Measurements from ENCODE around the gene TSPAN31. TPM values are rescaled to one million over a fixed set of nuclear protein-coding genes. Genes with fewer than 3 reads are reported as not detected.

Gene TSPAN31
- polyA plus RNA-seq, 4 donors: 92.0 to 109 (median 100) TPM

DNA sequence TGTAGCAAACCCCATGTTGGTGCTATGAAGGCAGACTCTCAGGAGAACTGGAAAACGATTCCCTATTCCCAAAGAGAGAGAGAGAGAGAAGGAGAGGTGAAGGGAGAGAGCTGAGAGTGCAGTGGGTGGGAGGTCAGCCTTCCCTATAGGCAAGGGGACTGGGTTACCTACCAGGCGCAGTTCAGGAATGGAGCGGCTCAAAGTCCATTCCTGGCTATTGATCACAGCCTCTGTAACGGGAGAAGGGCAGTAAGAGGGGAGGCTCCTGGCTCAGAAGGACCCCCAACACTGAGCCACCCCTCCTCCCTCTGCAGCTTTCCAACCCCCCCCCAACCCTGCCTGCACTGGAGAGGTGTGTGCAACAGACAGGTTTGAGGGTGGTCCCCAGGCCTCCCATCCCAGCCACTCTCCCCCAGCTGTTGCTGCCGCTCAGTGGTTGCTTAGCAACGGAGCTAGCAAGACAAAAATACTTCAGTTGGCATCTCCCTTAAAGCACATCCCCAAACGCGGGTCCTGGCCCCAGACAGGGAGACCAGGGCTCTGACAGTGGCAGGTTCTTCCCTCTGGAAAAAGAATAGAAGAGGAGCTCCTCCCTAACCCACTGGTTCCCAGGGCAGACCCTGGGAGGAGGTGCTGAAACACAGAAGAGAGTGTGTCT, 9.5 kb upstream of the TSPAN31 start:
- no peak for DNase-seq (ENCODE audit: low read depth in 4 of 4, low spot score in 3 of 4)

DNA sequence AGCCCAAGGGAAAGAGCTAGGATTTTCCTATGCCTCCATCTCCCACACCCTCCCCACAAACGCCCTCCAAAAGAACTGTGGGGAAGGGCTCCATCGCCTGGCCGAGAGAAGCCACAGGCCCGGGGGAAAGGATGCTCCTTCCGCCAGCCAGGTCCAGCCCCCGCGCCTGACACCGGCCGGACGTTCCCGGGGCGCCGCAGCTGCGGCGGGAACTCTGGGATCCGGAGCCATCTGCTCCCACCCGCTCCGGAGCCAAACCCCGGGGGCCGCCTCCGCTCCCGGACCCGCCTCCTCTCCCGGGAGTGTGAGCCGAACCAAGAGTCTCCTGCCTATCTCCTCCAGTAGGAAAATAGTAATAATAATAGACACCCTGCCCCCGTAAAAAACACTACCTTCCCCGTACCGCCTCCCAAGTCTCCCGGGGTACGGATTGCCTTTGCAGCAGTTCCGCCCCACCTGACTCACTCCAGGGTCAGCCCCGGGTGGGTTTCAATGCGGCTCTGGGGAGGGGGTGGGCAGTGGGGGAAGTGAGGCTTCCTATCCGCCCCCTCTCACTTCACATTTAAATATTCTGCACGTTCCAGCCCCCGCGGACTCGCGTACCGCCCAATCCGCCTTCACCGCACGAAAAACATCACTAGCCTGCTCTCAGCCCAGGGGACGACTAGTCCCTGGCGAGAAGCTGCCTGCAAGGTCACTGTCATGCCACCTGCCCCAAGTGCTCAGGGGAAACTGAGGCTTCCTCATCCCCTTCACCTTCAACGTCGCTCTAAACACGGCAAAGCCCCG, 8.7 kb upstream of the TSPAN31 start:
- DNase-seq (ENCODE audit: low read depth in 4 of 4, low spot score in 3 of 4): no peak

DNA sequence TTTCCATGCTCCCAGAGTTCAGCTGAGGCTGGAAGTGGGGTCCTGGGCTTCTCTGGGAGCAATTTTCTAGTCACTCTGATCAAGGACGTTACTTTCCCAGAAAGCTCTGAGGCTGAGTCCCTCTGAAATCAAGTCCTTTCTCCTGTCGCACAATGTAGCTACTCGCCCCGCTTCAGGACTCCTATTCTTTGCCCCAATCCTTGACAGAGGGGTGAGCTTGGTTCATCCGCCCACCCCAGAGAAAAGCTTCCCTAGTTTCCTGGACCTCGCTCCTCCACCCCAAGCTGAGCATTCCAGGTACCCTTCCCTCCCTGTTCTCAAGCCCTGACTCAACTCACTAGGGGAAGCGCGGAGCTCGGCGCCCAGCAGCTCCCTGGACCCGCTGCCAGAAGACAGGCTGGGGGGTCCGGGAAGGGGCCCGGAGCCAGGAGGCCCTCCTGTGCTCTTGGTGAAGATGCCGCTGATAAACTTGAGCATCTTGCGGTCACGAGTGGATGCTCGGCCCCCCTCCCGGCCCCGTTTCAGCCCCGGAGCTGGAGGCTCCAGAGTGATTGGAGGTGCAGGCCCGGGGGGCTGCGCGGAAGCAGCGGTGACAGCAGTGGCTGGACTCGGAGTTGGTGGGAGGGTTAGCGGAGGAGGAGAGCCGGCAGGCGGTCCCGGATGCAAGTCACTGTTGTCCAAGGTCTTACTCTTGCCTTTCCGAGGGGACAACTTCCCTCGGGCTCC, 7.9 kb upstream of the TSPAN31 start:
- DNase-seq (ENCODE audit: low read depth in 4 of 4, low spot score in 3 of 4): no peak

DNA sequence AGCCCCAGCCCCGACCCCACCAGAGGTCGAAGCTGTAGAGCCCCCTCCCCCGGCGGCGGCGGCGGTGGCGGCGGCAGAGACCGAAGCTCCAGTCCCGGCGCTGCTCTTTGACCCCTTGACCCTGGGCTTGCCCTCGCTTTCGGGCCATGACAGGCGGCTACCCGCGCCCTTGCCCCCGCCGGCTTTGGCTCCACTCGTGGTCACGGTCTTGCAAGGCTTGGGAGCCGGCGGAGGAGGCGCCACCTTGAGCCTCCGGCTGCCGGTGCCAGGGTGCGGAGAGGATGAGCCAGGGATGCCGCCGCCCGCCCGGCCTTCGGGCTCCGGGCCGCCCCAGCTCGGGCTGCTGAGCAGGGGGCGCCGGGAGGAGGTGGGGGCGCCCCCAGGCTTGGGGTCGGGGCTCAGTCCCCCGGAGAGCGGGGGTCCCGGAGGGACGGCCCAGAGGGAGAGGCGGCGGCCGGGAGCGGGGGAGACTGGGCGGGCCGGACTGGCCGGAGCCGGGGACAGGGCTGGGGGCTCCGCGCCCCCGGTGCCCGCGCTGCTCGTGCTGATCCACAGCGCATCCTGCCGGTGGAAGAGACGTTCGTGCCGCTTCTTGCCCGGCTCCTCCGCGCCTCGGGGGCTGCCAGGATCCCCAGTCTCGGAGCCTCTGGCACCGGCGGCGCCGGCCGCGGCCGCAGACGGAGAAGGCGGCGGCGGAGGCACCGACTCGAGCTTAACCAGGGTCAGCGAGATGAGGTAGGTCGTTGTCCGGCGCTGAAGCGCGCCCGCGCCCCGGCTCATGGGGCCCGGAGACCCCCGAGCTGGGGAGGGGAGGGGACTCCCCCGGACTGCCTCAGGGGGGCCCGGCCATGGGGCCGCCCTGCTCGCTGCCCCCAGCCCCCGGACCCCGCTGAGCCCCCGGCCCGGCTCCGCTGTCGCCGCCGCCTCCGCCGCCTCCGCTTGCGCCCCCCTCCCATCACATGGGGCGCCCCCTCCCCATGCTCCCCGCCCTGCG, 7.1 kb upstream of the TSPAN31 start:
- no peak for DNase-seq (ENCODE audit: low read depth in 4 of 4, low spot score in 3 of 4)

DNA sequence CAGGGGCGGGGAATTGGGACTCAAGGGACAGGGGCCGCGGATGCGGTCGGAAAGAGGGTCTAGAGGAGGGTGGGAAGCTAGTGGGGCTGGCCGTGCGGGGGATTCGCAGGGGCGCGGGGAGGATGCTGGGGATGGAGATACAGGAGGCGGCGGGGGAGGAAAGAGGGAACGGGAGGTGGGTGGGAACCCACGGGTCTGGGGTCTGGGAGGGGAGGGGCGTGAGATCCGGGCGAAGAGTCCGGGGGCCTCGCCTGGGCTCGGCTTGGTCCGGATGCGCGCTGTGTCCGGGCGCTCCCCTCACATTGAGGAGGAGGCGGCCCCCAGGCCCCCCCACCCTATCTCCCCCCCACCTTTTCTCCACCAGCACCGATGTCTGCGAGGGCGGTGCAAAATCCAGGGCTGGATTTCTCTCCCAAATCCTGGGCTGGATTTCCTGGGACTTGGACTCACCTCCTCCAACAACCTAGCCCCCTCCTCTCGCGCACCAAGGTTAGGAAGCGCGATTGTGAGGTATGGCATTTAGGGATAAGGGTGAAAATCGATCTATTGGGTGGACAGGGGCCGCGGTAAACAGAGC, 6.1 kb upstream of the TSPAN31 start, which contains the start of gene AGAP2:
AGAP2 (minus strand) TSS at position 82 of the 577 bp plus-strand sequence. CDS start 496 bp downstream, outside the sequence.
- no peak for DNase-seq (ENCODE audit: low read depth in 4 of 4, low spot score in 3 of 4)

DNA sequence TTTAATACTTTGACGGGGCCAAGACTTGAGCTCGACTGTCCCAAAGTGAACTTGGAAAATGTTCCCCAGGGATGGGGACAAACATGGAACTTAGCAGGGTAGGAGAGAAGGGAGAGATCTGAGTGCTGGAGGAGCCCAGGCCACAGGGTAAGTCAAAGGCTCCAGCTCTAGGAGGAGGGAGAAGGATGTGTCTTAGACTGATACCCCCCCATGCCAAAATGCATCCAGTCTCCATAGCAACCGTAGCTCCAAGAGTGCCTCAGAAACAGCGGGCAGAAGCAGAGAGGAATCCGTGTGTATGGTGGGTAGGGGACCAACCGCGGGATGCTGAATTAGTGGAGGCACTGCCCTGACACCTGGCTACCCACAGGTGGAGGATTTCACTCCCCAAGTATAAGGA, 5.5 kb upstream of the TSPAN31 start:
- DNase-seq (ENCODE audit: low read depth in 4 of 4, low spot score in 3 of 4): no peak

DNA sequence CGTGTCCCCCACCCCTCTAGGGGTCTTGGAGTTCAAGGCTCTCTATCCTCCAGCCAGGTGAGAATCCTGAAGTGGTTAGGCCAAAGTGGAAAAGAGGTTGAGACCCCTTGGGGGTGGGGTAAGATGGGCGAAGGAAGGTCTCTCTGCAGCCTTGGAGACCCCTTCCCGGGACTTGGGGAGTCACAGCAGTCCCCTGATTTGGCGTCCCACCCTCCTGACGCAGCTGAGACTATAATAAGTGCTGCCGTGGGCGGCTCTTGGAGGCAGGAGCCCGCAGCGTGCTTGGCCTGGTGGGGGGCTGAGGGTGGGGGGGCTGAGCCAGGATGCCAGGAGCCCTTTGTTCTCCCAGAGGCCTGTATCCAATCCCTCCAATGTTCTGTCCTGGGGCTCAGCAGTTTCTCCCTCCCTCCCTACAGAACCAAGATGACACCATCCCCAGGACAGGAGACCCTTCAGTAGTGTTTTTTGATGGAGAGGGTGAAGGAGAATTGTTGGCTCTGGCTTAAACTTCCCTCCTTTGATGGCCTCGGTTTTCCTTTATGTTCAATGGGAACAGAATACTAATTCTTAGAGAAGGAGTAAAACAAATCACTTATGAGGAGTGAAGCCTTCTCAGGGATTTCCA, 4.8 kb upstream of the TSPAN31 start:
- no peak for DNase-seq (ENCODE audit: low read depth in 4 of 4, low spot score in 3 of 4)

DNA sequence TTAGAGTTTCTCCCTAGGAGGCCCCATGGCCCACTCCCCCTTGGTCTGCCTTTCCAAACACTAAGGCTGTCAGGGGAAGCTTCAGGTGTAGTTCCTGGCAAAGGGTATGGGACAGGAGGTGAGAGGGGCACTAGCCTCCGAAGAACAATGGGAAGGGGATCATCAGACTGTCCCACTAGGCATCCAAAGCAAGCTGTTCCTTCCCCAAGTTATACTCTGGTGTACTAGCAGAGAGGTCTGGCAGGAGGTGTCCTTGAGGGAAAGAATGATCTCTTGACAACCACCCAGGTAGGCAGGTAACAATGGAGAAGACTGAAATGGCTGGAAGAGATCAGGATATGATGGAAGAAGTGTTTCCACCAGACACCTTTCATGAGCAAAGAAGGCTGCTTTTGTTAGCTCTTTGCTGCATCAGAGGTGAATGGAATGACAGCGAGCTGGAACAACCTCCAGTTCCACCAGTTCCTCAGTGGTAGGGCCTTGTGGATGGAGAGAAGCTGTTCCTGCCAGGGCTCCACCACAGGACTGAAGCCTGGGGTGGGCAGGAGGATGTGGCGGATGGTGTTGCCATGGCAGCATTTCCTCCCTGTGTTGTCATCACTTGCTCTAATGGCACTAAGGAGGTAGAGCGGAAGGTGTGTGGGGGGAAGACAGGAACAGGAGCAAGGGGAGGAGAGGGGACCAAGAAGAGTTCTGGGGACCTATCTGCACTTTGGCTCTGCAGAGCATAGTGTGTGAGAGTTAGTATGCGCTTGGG, 4.0 kb upstream of the TSPAN31 start:
- no peak for DNase-seq (ENCODE audit: low read depth in 4 of 4, low spot score in 3 of 4)

DNA sequence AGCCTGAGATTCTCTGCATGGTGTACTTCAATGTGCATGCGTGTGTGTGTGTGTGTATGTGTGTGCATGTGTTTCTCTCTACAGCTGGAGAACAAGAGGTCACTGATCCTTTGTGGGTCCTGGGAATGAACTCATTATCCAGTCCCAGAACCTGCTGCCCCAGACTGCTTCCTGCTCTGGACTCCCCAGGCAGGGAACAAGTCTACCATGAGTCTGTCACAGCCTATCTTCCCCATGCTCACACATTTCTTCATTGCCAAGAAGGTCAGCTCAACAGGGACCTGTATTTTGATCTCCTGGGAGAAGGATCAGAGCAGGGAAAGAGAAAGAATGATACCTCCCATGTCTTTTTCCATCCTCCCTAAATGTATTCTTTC, 3.4 kb upstream of the TSPAN31 start:
- no peak for DNase-seq (ENCODE audit: low read depth in 4 of 4, low spot score in 3 of 4)

DNA sequence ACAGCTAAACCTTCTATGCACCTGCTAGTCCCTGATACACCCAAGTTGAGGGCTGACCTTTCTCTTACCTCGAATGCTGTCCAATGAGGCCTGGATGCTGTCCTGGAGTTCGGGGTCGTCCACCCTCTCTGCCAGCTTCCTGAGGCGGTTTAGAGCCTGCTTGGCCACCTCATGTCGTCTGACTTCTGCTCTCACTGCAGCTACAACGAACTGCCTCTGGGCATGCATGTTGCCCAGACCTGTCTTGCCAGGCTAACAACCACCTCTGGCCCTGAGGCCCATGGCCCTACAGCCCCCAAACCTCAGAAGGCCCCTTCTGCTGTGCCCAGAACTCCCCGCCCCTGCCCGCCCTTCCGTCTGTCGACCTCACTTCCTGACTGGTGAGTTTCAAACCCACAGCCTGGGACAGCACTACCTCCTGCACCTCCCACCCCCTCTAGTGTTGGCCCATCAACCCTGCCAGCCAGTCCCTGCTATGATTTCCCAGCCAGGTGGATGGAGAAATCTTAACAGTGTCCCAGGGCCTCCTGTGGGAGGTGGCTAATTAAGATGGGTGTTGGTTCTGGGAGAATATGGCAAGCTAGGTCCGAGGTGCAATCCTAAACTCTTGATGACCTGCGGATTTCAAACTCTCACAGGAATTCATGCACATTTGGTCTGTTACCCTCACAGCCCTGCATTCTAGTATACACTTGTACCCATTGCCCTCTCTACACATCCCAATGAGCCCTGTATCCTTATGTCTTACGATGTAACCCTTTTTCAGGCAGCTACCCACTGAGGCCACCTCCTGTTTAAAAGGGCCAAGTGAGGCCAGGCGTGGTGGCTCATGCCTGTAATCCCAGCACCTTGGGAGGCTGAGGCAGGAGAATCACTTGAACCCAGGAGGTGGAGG, 2.7 kb upstream of the TSPAN31 start:
- no peak for DNase-seq (ENCODE audit: low read depth in 4 of 4, low spot score in 3 of 4)

DNA sequence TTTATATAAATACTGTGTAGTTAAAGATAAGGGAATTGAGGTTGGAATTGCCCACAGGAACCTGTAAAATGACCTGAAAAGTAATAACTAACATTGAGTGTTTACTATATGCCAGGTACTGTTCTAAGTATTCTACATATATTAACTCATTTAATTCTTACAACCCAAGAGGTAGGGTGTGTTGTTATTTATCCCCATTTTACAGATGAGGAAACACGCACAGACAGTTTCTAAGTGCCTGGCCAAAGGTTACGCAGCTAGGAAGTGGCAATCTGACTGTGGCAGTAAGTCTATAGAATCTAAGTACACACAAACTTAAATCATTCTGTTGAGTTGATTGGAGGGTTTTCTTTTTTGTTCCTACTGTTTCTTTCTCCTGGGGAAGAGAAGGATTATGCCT, 1.1 kb upstream of the TSPAN31 start:
- no peak for DNase-seq (ENCODE audit: low read depth in 4 of 4, low spot score in 3 of 4)

DNA sequence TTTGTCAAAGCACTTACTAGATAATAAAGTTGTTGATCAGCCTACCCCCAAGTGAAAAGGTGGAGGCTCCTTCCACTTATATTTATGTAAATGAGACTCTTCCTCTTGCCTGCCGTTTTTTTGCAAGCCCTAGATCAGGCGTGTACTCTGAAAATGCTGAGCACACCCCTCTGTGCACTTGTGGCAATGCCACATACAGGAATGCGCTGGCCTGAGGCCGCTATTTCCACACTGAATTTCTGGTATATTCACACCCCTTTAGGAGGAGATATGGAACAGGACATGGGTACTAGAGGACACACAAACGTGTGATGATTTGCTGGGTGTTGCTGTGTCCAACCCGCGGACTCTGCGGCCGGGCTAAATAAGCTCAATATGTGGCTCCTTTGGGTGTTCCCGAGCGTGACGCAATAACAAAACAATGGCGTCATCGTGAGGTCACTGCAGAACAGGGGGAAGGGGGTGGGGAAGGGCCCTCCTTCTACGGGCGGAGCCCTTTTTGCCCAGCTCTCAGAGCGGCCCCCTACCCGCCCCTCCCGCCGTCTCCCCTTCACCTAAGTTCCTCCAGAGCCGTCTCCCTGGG, 554 bp upstream of the TSPAN31 start:
- DNase-seq (ENCODE audit: low read depth in 4 of 4, low spot score in 3 of 4): no peak

DNA sequence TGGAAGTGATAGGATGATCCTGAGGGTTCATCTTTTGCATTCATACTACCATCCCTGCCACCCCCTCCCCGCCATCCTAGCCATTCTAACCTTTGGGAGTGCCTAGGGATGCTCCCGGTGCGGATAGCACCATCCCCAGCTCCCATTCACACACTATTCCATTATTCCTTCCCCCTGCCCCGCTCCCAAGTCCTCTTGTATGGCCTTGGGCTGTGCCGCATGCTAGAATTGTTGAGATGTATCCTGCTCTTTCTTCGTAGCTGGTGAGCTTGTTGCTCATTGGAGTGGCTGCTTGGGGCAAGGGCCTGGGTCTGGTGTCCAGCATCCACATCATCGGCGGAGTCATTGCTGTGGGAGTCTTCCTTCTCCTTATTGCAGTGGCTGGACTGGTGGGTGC, 644 bp downstream of the TSPAN31 start:
- DNase-seq (ENCODE audit: low read depth in 4 of 4, low spot score in 3 of 4): no peak

DNA sequence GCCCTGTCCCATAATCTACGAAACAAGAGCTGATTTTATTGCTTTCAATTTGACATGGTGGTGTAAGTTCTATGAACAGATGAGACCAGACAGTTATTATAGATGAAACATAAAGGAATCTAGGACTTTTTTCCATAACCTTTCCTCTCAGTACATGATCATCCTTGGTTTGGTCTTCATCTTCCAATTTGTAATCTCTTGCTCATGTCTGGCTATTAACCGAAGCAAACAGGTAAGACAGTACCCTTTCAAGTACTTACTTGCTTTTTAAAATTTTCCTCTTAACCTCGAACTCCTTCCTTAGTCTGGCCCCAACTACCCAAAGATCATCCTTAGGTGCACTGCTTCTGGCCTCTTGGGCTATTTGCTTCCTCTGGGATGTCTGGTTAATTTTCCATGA, 1.2 kb downstream of the TSPAN31 start:
- no peak for DNase-seq (ENCODE audit: low read depth in 4 of 4, low spot score in 3 of 4)

DNA sequence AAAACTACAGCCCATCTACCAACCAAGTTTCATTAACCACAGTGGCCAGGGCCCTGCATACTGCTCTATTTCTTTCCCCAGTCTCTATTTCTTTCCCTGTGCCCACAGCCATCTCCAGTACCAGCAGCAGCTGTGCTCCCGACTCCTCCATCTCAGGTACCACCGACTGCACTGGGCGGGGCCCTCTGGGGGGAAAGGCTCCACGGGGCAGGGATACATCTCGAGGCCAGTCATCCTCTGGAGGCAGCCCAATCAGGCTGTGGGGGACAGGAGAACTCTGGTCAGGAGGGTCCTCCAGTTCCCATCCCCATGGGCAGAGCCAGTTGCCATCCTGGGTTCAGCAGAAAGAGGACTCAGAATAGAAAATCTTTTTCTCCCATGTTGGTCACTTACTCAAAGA, 4.2 kb downstream of the TSPAN31 start:
- DNase-seq (ENCODE audit: low read depth in 4 of 4, low spot score in 3 of 4): no peak

DNA sequence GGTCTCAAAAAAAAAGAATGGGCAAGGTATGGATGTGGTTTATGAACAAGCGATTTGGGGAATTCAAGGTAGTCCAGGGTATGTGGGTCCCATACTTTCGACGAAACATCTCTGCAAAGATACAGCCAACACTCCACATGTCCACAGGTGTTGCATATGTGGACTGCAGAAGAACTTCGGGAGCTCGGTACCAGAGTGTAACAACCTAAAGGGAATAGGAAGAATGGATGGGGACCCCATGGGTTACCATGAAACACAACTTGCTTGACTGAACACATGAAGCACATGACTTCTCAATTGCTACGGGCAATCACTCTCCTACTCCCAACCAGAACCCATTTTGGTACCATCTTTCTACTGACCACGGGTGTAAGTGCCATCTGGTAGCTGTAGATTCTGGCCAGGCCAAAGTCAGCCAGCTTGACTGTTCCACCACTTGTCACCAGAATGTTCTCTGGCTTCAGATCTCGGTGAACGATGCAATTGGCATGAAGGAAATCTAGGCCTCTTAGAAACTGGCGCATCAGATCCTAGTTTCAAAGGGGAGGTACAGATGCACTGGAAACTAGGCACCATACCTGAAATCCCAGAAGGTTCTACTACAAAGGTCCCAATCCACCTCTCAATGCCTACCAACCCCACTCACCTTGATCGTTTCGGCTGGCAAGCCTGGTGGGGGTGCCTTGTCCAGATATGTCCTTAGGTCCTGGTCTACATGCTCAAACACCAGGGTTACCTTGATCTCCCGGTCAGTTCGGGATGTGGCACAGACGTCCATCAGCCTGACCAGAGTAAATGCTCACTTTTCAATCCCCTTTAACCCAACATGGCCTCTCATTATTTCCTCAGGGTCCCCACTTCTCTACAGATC, 6.0 kb downstream of the TSPAN31 start:
- no peak for DNase-seq (ENCODE audit: low read depth in 4 of 4, low spot score in 3 of 4)

DNA sequence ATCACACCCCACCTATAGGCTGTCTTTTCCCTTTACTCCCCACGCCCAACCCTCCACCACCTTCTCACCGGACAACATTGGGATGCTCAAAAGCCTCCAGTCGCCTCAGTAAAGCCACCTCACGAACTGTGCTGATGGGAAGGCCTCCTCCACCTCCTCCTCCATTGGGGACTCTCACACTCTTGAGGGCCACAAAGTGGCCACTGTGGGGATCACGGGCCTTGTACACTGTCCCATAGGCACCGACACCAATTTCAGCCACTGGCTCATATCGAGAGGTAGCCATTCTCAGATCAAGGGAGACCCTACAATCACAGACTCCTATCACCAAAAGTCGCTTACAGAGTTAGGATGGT, 6.6 kb downstream of the TSPAN31 start:
- no peak for DNase-seq (ENCODE audit: low read depth in 4 of 4, low spot score in 3 of 4)

Measured in right renal pelvis (tissue), 4 donors.